OCI-LY7 (cell line): ENCODE results near the gene MAPK4. TPM values are rescaled to one million over a fixed set of nuclear protein-coding genes. Genes with fewer than 3 reads are reported as not detected.

ENCODE experiments used
- BruUV-seq: library from RNA; stranded (reverse); fragments of 400-500 nt; replicated peaks from 2 replicates; lab custom pipeline; 2021; lab: Mats Ljungman, UMichigan
- CTCF ChIA-PET: fragments of 300-600 bp; sonication (Branson Sonifier 250); formaldehyde crosslinking; loops from one replicate; lab custom pipeline; 2022; ENCODE audit warnings: antibody characterized with exemption; ENCODE audit not compliant: unreplicated experiment; lab: Charles Lee
- POLR2A ChIA-PET: fragments of 300-600 bp; sonication (Branson Sonifier 250); formaldehyde crosslinking; loops from one replicate; lab custom pipeline; 2022; ENCODE audit warnings: antibody characterized with exemption; lab: Charles Lee
- DNase-seq: peaks from one replicate; pipeline ENCODE4 v3.0.0-alpha.2; 2015; ENCODE audit warnings: low spot score
- H2AFZ ChIP-seq: fragments of 200-600 bp; sonication (generic), shearing (Covaris generic); 2 replicates; pipeline ENCODE4 v1.6.1; 2014; ENCODE audit warnings: mild to moderate bottlenecking, antibody characterized with exemption, low read length, moderate library complexity
- H3K27ac ChIP-seq: fragments of 200-600 bp; sonication (generic); 2 replicates; pipeline ENCODE4 v1.5.1; 2014; ENCODE audit warnings: mixed run types, low read depth, mild to moderate bottlenecking, moderate library complexity, low read length, inconsistent platforms; ENCODE audit not compliant: poor library complexity, severe bottlenecking
- H3K36me3 ChIP-seq: fragments of 200-600 bp; sonication (generic); 2 replicates; pipeline ENCODE4 v1.6.1; 2014; ENCODE audit warnings: mild to moderate bottlenecking, antibody characterized with exemption, low read length, moderate library complexity, mixed read lengths; ENCODE audit not compliant: insufficient read depth
- H3K4me1 ChIP-seq: fragments of 200-600 bp; sonication (generic); 2 replicates; pipeline ENCODE4 v1.5.1; 2014; ENCODE audit warnings: mild to moderate bottlenecking, low read length; ENCODE audit not compliant: insufficient read depth, poor library complexity, severe bottlenecking
- H3K4me2 ChIP-seq: fragments of 200-600 bp; sonication (generic); 2 replicates; pipeline ENCODE4 v1.6.1; 2014; ENCODE audit warnings: mild to moderate bottlenecking, low read length
- H3K4me3 ChIP-seq: fragments of 200-600 bp; sonication (generic); 2 replicates; pipeline ENCODE4 v1.5.1; 2014; ENCODE audit warnings: mild to moderate bottlenecking, low read depth, low read length; ENCODE audit not compliant: poor library complexity, severe bottlenecking
- H3K79me2 ChIP-seq: fragments of 200-600 bp; sonication (generic); 2 replicates; pipeline ENCODE4 v1.6.1; 2016; ENCODE audit warnings: low read depth, mild to moderate bottlenecking, low read length, moderate library complexity, mixed read lengths; ENCODE audit not compliant: insufficient read depth
- H3K9me2 ChIP-seq: fragments of 200-600 bp; sonication (generic); 2 replicates; pipeline ENCODE4 v1.6.1; 2016; ENCODE audit warnings: mild to moderate bottlenecking, low read length, mixed read lengths; ENCODE audit not compliant: insufficient read depth
- H3K9me3 ChIP-seq: fragments of 200-600 bp; sonication (generic); 2 replicates; pipeline ENCODE4 v1.6.1; 2014; ENCODE audit warnings: mild to moderate bottlenecking, mixed run types, low read length, mixed read lengths
- H4K20me1 ChIP-seq: fragments of 200-600 bp; sonication (generic); 2 replicates; pipeline ENCODE4 v1.6.1; 2014; ENCODE audit warnings: mild to moderate bottlenecking, antibody characterized with exemption, low read length, moderate library complexity, mixed read lengths; ENCODE audit not compliant: insufficient read depth
- EZH2phosphoT487 ChIP-seq: fragments of 200-600 bp; sonication (generic); IDR thresholded peaks from 2 replicates; pipeline ENCODE4 v1.6.1; 2018; ENCODE audit warnings: low read depth, borderline replicate concordance, mild to moderate bottlenecking, mixed run types, antibody characterized with exemption, low read length, moderate library complexity, mixed read lengths
- intact Hi-C: fragments of 100-400 bp; cut with micrococcal nuclease; formaldehyde crosslinking; loops from one replicate; pipeline ENCODE4 v1.10.0; 2022; ENCODE audit not compliant: unreplicated experiment
- total RNA-seq, 2 experiments: library from RNA; depleted of rRNA in 1 of 2; stranded (reverse); fragments of >200 nt in 1 of 2; shearing (Covaris generic) in 1 of 2; gene quantifications; 2 replicates each; pipeline ENCODE4 v1.2.3, GENCODE V29; 2014 to 2022
- TF ChIP-seq, protein P1 (sequence below): fragments of 200-600 bp; sonication (generic); conservative IDR thresholded peaks from 2 replicates; pipeline ENCODE4 v1.5.1; 2014; ENCODE audit warnings: mild to moderate bottlenecking, antibody characterized with exemption, low read length, moderate library complexity, mixed read lengths

Gene MAPK4
- total RNA-seq, 2 experiments from 2014 or later: not detected

DNA sequence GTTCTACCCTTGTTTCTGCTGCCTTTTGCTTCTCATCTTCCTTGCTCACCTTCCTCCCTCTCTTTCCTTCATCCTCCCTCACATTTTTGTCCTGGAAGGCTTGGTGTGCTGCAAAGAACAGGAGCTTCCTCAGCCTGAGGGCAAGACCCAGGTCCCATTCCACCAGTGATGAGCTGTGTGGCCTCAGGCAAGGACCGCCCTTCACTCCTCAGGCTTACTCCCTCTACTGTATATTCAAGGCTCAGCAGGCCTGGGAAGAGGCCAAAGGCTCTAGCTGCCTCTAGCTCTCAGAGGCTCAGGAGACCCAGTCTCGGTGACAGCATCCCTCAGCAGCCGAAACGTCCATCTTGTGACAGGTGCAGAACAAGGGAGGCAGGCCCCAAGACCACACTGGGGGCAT, 162.4 kb downstream of the MAPK4 start:
- BruUV-seq: no TSS peak
- Histone ChIP-seq H3K36me3 (no peaks in the 10 kb centered on the region), H3K4me1 (no peaks in the 10 kb centered on the region), H4K20me1 (no peaks in the 10 kb centered on the region), H3K9me2 (no peaks in the 10 kb centered on the region), H2AFZ (no peak overlapping the region), H3K79me2 (no peaks in the 10 kb centered on the region), H3K4me3 (no peak overlapping the region), H3K9me3 (no peaks in the 10 kb centered on the region), H3K4me2 (no peak overlapping the region), H3K27ac (no peak overlapping the region)
- TF ChIP-seq, protein P1, sequence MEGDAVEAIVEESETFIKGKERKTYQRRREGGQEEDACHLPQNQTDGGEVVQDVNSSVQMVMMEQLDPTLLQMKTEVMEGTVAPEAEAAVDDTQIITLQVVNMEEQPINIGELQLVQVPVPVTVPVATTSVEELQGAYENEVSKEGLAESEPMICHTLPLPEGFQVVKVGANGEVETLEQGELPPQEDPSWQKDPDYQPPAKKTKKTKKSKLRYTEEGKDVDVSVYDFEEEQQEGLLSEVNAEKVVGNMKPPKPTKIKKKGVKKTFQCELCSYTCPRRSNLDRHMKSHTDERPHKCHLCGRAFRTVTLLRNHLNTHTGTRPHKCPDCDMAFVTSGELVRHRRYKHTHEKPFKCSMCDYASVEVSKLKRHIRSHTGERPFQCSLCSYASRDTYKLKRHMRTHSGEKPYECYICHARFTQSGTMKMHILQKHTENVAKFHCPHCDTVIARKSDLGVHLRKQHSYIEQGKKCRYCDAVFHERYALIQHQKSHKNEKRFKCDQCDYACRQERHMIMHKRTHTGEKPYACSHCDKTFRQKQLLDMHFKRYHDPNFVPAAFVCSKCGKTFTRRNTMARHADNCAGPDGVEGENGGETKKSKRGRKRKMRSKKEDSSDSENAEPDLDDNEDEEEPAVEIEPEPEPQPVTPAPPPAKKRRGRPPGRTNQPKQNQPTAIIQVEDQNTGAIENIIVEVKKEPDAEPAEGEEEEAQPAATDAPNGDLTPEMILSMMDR: no peak
- no peak for TF ChIP-seq EZH2phosphoT487
- CTCF ChIA-PET: no interaction called here
- intact Hi-C loops: no loop called here
- no peak for DNase-seq
- POLR2A ChIA-PET: interaction anchor here (0.5 kb wide), 1 partner anchor 125 kb away, joined by 3 read pairs; no protein-coding TSS in a partner anchor

DNA sequence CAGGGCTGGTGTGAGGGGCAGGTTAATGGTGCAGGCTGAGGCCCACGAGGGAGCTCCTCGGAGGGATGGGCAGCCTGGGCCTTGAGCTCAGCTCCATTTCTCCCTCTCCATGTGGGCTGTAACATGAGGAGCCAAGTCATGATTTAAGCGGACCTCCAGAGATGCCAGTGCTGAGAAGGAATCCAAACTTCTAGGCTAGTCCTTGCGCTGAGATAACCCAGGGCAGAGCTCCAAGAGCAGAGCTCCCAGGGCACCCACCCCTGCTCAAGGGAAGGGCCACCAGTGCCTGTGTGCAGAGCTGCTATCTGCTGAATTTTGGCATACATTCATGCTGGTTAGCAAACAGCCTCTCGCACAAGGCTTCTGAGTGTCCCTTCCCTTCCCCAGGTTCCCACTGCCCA, 164.9 kb downstream of the MAPK4 start:
- CTCF ChIA-PET: no interaction called here
- no peaks in the 10 kb centered on the region for H4K20me1 ChIP-seq
- H3K79me2 ChIP-seq: no peaks in the 10 kb centered on the region
- no peaks in the 10 kb centered on the region for H3K9me3 ChIP-seq
- no peak overlapping the region for H3K4me2 ChIP-seq
- no peak overlapping the region for H2AFZ ChIP-seq
- H3K27ac ChIP-seq: no peak overlapping the region
- no peaks in the 10 kb centered on the region for H3K36me3 ChIP-seq
- H3K4me1 ChIP-seq: no peaks in the 10 kb centered on the region
- POLR2A ChIA-PET: interaction anchor here (0.6 kb wide), 1 partner anchor 256 kb away, joined by 4 read pairs; no protein-coding TSS in a partner anchor
- intact Hi-C loops: no loop called here
- H3K4me3 ChIP-seq: no peak overlapping the region
- TF ChIP-seq, protein P1: no peak
- no peak for TF ChIP-seq EZH2phosphoT487
- BruUV-seq: no TSS peak
- no peak for DNase-seq
- H3K9me2 ChIP-seq: no peaks in the 10 kb centered on the region

DNA sequence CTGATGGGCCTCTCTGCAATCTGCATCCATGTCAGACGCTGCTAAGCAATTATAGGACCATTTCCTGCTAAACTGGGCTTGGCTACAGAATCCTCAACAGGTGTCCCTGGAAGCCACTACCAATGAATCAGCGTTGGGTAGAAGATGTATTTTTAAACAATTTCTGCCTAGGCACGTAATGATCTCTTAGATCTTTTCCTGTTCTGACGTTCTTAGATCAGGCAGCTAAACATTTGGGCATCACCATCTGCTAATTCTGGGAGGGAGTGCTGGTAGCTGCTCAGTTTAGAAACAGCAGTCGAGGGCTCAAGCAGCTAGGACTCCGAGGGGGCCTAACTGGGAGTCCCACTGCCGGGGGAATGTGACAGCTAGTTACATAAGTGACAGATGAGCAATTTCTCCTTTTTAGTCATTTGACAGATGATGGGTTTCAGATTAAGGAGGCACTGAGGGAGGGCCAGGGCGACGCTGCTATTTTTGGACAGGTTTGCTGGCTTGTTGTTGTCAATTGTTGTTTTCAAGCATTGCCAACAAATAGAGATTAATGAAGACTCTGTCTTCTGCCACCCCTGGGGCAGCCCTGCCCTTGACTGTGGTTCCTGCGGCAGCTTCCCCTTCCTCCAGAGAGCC, 167.2 kb downstream of the MAPK4 start:
- Histone ChIP-seq H3K27ac (no peak overlapping the region), H3K9me2 (no peaks in the 10 kb centered on the region), H3K9me3 (no peaks in the 10 kb centered on the region), H3K79me2 (no peaks in the 10 kb centered on the region), H4K20me1 (no peaks in the 10 kb centered on the region), H2AFZ (no peak overlapping the region), H3K4me2 (no peak overlapping the region), H3K36me3 (no peaks in the 10 kb centered on the region), H3K4me3 (no peak overlapping the region), H3K4me1 (no peaks in the 10 kb centered on the region)
- POLR2A ChIA-PET: interaction anchor here (0.6 kb wide), 1 partner anchor 759 kb away, joined by 3 read pairs; no protein-coding TSS in a partner anchor
- CTCF ChIA-PET: no interaction called here
- no TSS peak for BruUV-seq
- intact Hi-C loops: no loop called here
- TF ChIP-seq EZH2phosphoT487: no peak
- TF ChIP-seq, protein P1: no peak
- DNase-seq: no peak
